Small intestine (tissue), 4 donors: ENCODE data around the gene CERS2. TPM values are rescaled to one million over a fixed set of nuclear protein-coding genes. Genes with fewer than 3 reads are reported as not detected.

Source experiments
- polyA plus RNA-seq, 4 donors: library from polyadenylated mRNA; stranded (reverse) in 3 of 4; unstranded in 1 of 4; fragments of 200-250 nt in 3 of 4; fragments of 120-200 nt in 1 of 4; gene quantifications; one replicate each; pipeline versions ENCODE4 v1.2.1 to v1.2.3, GENCODE V29; 2013
- donor health status: healthy with polysubstance abuse.
- donor health status: Bipolar disorder and iron deficiency.
- donor health status: healthy.

The CERS2 gene
- polyA plus RNA-seq, 4 donors: 111 to 366 (median 193) TPM

Other genes with a start within 250 kb of the CERS2 start
- 100 to 1,000 TPM in 1 of 4 donors, 10 to 100 TPM in 3; 34.0 to 128 (median 69.6) TPM for gene CTSS, start 209.1 kb downstream of the CERS2 start, polyA plus RNA-seq
- gene CTSK, start 166.6 kb downstream of the CERS2 start, polyA plus RNA-seq: 10 to 100 TPM in 3 of 4 donors, 1 to 10 TPM in 1; 8.1 to 26.4 (median 14.8) TPM
- 10 to 100 TPM; 14.3 to 33.5 (median 15.4) TPM for gene ARNT, start 98.2 kb downstream of the CERS2 start, polyA plus RNA-seq
- gene CTXND2, start 87.7 kb downstream of the CERS2 start, polyA plus RNA-seq: not detected
- gene SETDB1, start 48.5 kb downstream of the CERS2 start, polyA plus RNA-seq: 10 to 100 TPM; 12.7 to 56.1 (median 19.4) TPM
- gene ANXA9, start 7.5 kb upstream of the CERS2 start, polyA plus RNA-seq: 1 to 10 TPM in 1 of 4 donors, under 1 TPM in 2, not detected in 1; 0.43 to 5.8 (median 0.89) TPM
- gene MINDY1, start 32.1 kb upstream of the CERS2 start, polyA plus RNA-seq: 10 to 100 TPM in 3 of 4 donors, 1 to 10 TPM in 1; 9.5 to 24.0 (median 16.8) TPM
- 10 to 100 TPM; 15.1 to 31.6 (median 15.6) TPM for gene PRUNE1, start 33.6 kb upstream of the CERS2 start, polyA plus RNA-seq
- gene BNIPL, start 61.8 kb upstream of the CERS2 start, polyA plus RNA-seq: under 1 TPM; 0.27 to 0.89 (median 0.62) TPM
- 1 to 10 TPM in 3 of 4 donors, under 1 TPM in 1; 0.67 to 7.3 (median 3.7) TPM for gene C1orf56, start 72.9 kb upstream of the CERS2 start, polyA plus RNA-seq
- 10 to 100 TPM; 22.8 to 46.6 (median 32.4) TPM for gene CDC42SE1, start 84.8 kb upstream of the CERS2 start, polyA plus RNA-seq
- 1 to 10 TPM in 2 of 4 donors, under 1 TPM in 2; 0.22 to 5.5 (median 2.4) TPM for gene MLLT11, start 85.6 kb upstream of the CERS2 start, polyA plus RNA-seq
- 10 to 100 TPM in 1 of 4 donors, 1 to 10 TPM in 3; 1.1 to 12.6 (median 5.0) TPM for gene GABPB2, start 95.9 kb upstream of the CERS2 start, polyA plus RNA-seq
- 100 to 1,000 TPM in 1 of 4 donors, 10 to 100 TPM in 2, 1 to 10 TPM in 1; 8.7 to 140 (median 46.9) TPM for gene SEMA6C, start 171.8 kb upstream of the CERS2 start, polyA plus RNA-seq
- gene TNFAIP8L2, start 181.8 kb upstream of the CERS2 start, polyA plus RNA-seq: 10 to 100 TPM in 1 of 4 donors, 1 to 10 TPM in 3; 1.6 to 16.2 (median 4.8) TPM
- 1 to 10 TPM; 3.2 to 9.9 (median 6.2) TPM for gene LYSMD1, start 191.1 kb upstream of the CERS2 start, polyA plus RNA-seq
- 10 to 100 TPM; 35.4 to 69.6 (median 47.4) TPM for gene SCNM1, start 191.3 kb upstream of the CERS2 start, polyA plus RNA-seq
- 1 to 10 TPM in 1 of 4 donors, under 1 TPM in 2, not detected in 1; 0.19 to 1.9 (median 0.38) TPM for gene TMOD4, start 201.1 kb upstream of the CERS2 start, polyA plus RNA-seq
- gene VPS72, start 215.4 kb upstream of the CERS2 start, polyA plus RNA-seq: 10 to 100 TPM; 27.3 to 40.1 (median 32.0) TPM
- 10 to 100 TPM; 18.8 to 31.7 (median 31.4) TPM for gene PIP5K1A, start 223.7 kb upstream of the CERS2 start, polyA plus RNA-seq